Uterus (tissue), 4 donors: Measurements from ENCODE around the gene GNAT2. TPM values are rescaled to one million over a fixed set of nuclear protein-coding genes. Genes with fewer than 3 reads are reported as not detected.

Source experiments
- DNase-seq, 2 donors: peaks; one replicate each; pipeline ENCODE4 v3.0.0-alpha.2; 2019 to 2020
- H3K27ac ChIP-seq, 2 donors: fragments of 200-600 bp; sonication (generic); 1 replicate in 1 of 2; 2 replicates in 1 of 2; pipeline ENCODE4 v1.5.1; 2016 to 2018
- H3K27me3 ChIP-seq, 2 donors: fragments of 200-600 bp; sonication (generic); one replicate each; pipeline ENCODE4 v1.5.1; 2018 to 2019; ENCODE audit warnings: control low read depth in 1 of 2
- H3K36me3 ChIP-seq, 2 donors: fragments of 200-600 bp; sonication (generic); one replicate each; pipeline ENCODE4 v1.5.1; 2019; ENCODE audit warnings: control low read depth in 1 of 2
- H3K4me1 ChIP-seq, 2 donors: fragments of 200-600 bp; sonication (generic); one replicate each; pipeline ENCODE4 v1.5.1; 2018 to 2019; ENCODE audit warnings: control low read depth in 1 of 2
- H3K4me3 ChIP-seq, 2 donors: fragments of 200-600 bp; sonication (generic); 1 replicate in 1 of 2; 2 replicates in 1 of 2; pipeline ENCODE4 v1.5.1; 2018 to 2019; ENCODE audit warnings: mild to moderate bottlenecking in 1 of 2
- H3K9me3 ChIP-seq, 2 donors: fragments of 200-600 bp; sonication (generic); one replicate each; pipeline ENCODE4 v1.5.1; 2019; ENCODE audit warnings: control low read depth in 1 of 2
- CTCF ChIP-seq, 4 experiments: fragments of 200-600 bp in 2 of 4; fragments of 450-650 bp in 2 of 4; sonication (generic) in 2 of 4; IDR thresholded peaks; one replicate each; pipeline ENCODE4 v1.5.1; 2016 to 2019; ENCODE audit warnings: antibody characterized with exemption in 4 of 4, mild to moderate bottlenecking in 2 of 4, moderate library complexity in 1 of 4
- POLR2A ChIP-seq, 2 donors: fragments of 450-650 bp; IDR thresholded peaks; one replicate each; pipeline ENCODE4 v1.6.1; 2016; ENCODE audit warnings: antibody characterized with exemption in 2 of 2, mild to moderate bottlenecking in 1 of 2, moderate library complexity in 1 of 2
- intact Hi-C: fragments of 100-400 bp; cut with DNase I; formaldehyde crosslinking; loops from one replicate; pipeline ENCODE4 v1.15.1; 2023; ENCODE audit warnings: low total_unique reads
- total RNA-seq, 4 donors: library from RNA; depleted of rRNA in 3 of 4; stranded (reverse); fragments of >200 nt in 3 of 4; gene quantifications; one replicate each; pipeline versions ENCODE4 v1.1.0 to v1.2.4, GENCODE V29; 2014 to 2023
- donor health status: DM: yes; HTN: yes; CAD: no.

Gene GNAT2
- total RNA-seq, result not detected

- Histone ChIP-seq H3K36me3 (no peaks in the 10 kb centered on the region), H3K4me3 (peak within 1 kb of the TSS; percentile 49 to 66), H3K27ac (peak within 1 kb of the TSS; percentile 84 to 87), H3K4me1 (peaks cover 0 to 4% of the 10 kb centered on the region in 2 donors), H3K27me3 (no peaks in the 10 kb centered on the region), H3K9me3 (no peaks in the 10 kb centered on the region)
- TF ChIP-seq CTCF (IDR thresholded peaks at IDR 0.05) (no peak), POLR2A (IDR thresholded peaks at IDR 0.05) (peak in 1 of 2 donors; percentile 29)
- peak; percentile 78 to 83 for DNase-seq
- intact Hi-C loops, result no loop called here
Measured at GRCh38 chr1:109619576-109620400, at the start of gene GNAT2, which contains the start of gene AMPD2. GNAT2 (minus strand) TSS chr1:109619616; CDS start chr1:109612870, 6,746 bp downstream. AMPD2 (plus strand) TSS chr1:109619837; CDS start chr1:109621176, 1,339 bp downstream.

DNA sequence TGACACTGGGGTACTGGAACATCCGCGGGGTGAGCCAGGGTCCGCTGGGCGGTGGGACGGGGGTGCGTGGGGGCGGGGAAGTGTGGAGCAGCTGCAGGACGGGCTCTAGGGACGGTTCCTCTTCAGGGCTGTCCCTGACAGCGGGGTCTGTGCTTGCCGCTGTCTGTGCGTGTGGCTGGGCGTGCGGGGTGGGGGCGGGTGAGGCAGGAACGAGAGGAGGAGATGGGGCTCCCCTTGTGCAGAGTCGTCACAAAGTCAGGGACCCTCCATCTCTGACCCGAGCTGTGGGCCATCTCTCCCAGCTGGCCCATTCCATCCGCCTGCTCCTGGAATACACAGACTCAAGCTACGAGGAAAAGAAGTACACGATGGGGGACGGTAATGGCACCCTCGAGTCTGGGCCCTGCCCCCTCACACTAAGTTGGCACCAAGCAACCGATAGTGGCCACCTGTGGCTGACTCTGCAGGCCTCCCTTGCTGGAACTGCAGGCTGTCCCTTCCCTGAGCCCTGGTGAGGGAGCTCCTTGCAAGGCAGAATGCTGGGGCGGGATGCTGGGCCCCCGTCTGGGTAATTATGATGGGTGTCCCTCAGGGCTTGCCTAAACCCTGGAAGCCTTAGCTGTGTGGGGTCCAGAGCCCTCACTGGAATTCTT, 48.8 kb upstream of the GNAT2 start:
- H3K9me3 ChIP-seq, result no peaks in the 10 kb centered on the region
- no peaks in the 10 kb centered on the region for H3K27me3 ChIP-seq
- intact Hi-C loops, result no loop called here
- no peak for DNase-seq
- no peaks in the 10 kb centered on the region for H3K4me1 ChIP-seq
- peak overlapping the region; percentile 52 to 82 for H3K4me3 ChIP-seq
- peak overlapping the region; percentile 12 to 76 for H3K27ac ChIP-seq
- no peaks in the 10 kb centered on the region for H3K36me3 ChIP-seq
- TF ChIP-seq CTCF (IDR thresholded peaks at IDR 0.05) (no peak), POLR2A (IDR thresholded peaks at IDR 0.05) (no peak)

GRCh38 chr1:109667452-109668122, 48.2 kb upstream of the GNAT2 start, which contains the start of gene GSTM2:
GSTM2 (plus strand) TSS chr1:109668057; CDS start chr1:109668116, 59 bp downstream.
- DNase-seq, result peak; percentile 95
- intact Hi-C loops, result no loop called here
- TF ChIP-seq CTCF (IDR thresholded peaks at IDR 0.05) (no peak), POLR2A (IDR thresholded peaks at IDR 0.05) (peak; percentile 21 to 39)
- H3K4me1 ChIP-seq, result no peaks in the 10 kb centered on the region
- H3K36me3 ChIP-seq, result no peaks in the 10 kb centered on the region
- H3K27me3 ChIP-seq, result no peaks in the 10 kb centered on the region
- H3K27ac ChIP-seq, result peak within 1 kb of the TSS; percentile 53 to 76
- no peaks in the 10 kb centered on the region for H3K9me3 ChIP-seq
- H3K4me3 ChIP-seq, result peak within 1 kb of the TSS; percentile 52 to 82

DNA sequence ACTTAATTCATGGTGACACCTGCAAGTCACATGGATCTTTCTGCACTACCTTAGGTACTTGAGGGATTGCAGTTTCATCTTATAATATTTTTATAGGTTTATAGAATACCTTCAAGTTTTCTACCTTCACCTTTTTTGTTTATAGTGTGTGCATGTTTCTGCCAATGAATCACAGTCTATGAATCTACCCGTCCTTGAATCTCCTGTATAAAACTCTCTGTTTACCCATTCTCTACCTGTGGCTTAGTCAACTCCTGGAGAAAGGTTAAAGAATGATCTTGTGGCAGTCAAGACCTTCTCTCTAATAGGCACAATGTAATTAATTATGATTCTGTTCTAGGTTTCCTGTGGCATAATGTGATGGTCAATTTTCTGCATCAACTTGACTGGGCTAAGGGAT, 45.3 kb upstream of the GNAT2 start:
- no peak for DNase-seq
- H3K27ac ChIP-seq, result no peak overlapping the region
- intact Hi-C loops, result no loop called here
- no peaks in the 10 kb centered on the region for H3K9me3 ChIP-seq
- TF ChIP-seq CTCF (IDR thresholded peaks at IDR 0.05), result no peak
- H3K36me3 ChIP-seq, result no peaks in the 10 kb centered on the region
- no peaks in the 10 kb centered on the region for H3K4me1 ChIP-seq
- no peaks in the 10 kb centered on the region for H3K27me3 ChIP-seq
- H3K4me3 ChIP-seq, result no peak overlapping the region
